Neural cell (in vitro differentiated cells): ENCODE measurements around the gene EYA4. TPM values are rescaled to one million over a fixed set of nuclear protein-coding genes. Genes with fewer than 3 reads are reported as not detected.

Source experiments
- H2AFZ ChIP-seq: fragments of 200-600, 300-800 bp; sonication (generic), shearing (Covaris generic); 2 replicates; pipeline ENCODE4 v1.6.0; 2014; ENCODE audit warnings: low read depth, mild to moderate bottlenecking, antibody characterized with exemption, low read length, moderate library complexity
- H3F3A ChIP-seq: fragments of 200-600 bp; shearing (Covaris generic); 2 replicates; pipeline ENCODE4 v1.6.1; 2016; ENCODE audit warnings: mild to moderate bottlenecking, moderate library complexity, mixed read lengths, antibody characterized with exemption, low read length; ENCODE audit not compliant: insufficient read depth, poor library complexity, severe bottlenecking
- H3K27ac ChIP-seq: fragments of 200-600, 300-800 bp; sonication (generic), shearing (Covaris generic); 2 replicates; pipeline ENCODE4 v1.5.1; 2014; ENCODE audit warnings: mild to moderate bottlenecking, low read length, moderate library complexity
- H3K27me3 ChIP-seq: fragments of 300-800, 200-600 bp; sonication (generic), shearing (Covaris generic); 2 replicates; pipeline ENCODE4 v1.6.0; 2014; ENCODE audit warnings: mild to moderate bottlenecking, low read depth, low read length, moderate library complexity; ENCODE audit not compliant: insufficient read depth
- H3K36me3 ChIP-seq: fragments of 300-800, 200-600 bp; sonication (generic), shearing (Covaris generic); 2 replicates; pipeline ENCODE4 v1.5.1; 2014; ENCODE audit warnings: mild to moderate bottlenecking, antibody characterized with exemption, low read length, moderate library complexity; ENCODE audit not compliant: insufficient read depth
- H3K4me2 ChIP-seq: fragments of 300-800, 200-600 bp; sonication (generic), shearing (Covaris generic); 2 replicates; pipeline ENCODE4 v1.6.0; 2014; ENCODE audit warnings: mild to moderate bottlenecking, low read length
- H3K4me3 ChIP-seq: fragments of 300-800, 200-600 bp; sonication (generic), shearing (Covaris generic); 2 replicates; pipeline ENCODE4 v1.5.1; 2014; ENCODE audit warnings: mild to moderate bottlenecking, low read length, moderate library complexity
- H3K79me2 ChIP-seq: fragments of 200-600 bp; shearing (Covaris generic); replicated peaks from 2 replicates; pipeline ENCODE4 v1.6.0; 2014; ENCODE audit warnings: mild to moderate bottlenecking, low read length, moderate library complexity; ENCODE audit not compliant: insufficient read depth
- H3K9ac ChIP-seq: fragments of 300-800, 200-600 bp; sonication (generic), shearing (Covaris generic); 2 replicates; pipeline ENCODE4 v1.6.1; 2016; ENCODE audit warnings: mild to moderate bottlenecking, low read length, mixed read lengths
- H3K9me2 ChIP-seq: fragments of 200-600 bp; shearing (Covaris generic); 2 replicates; pipeline ENCODE4 v1.6.1; 2016; ENCODE audit warnings: mild to moderate bottlenecking, low read length, mixed read lengths; ENCODE audit not compliant: insufficient read depth
- H3K9me3 ChIP-seq: fragments of 200-600, 300-800 bp; sonication (generic), shearing (Covaris generic); 2 replicates; pipeline ENCODE4 v1.6.1; 2016; ENCODE audit warnings: mild to moderate bottlenecking, mixed run types, low read length, moderate library complexity, mixed read lengths
- H4K20me1 ChIP-seq: fragments of 200-600 bp; shearing (Covaris generic); 2 replicates; pipeline ENCODE4 v1.6.1; 2016; ENCODE audit warnings: mild to moderate bottlenecking, mixed run types; ENCODE audit not compliant: insufficient read depth
- EP300 ChIP-seq: fragments of 450-650 bp; conservative IDR thresholded peaks from 2 replicates; pipeline ENCODE4 v1.6.1; 2014; ENCODE audit warnings: antibody characterized with exemption, mild to moderate bottlenecking, moderate library complexity; ENCODE audit not compliant: poor library complexity, severe bottlenecking
- EZH2 ChIP-seq: fragments of 200-600, 300-800 bp; shearing (Covaris generic), sonication (generic); IDR thresholded peaks from 2 replicates; pipeline ENCODE4 v1.6.1; 2014; ENCODE audit warnings: antibody characterized with exemption, low read length, borderline replicate concordance, mild to moderate bottlenecking; ENCODE audit not compliant: insufficient read depth, poor library complexity, severe bottlenecking
- MXI1 ChIP-seq: fragments of 450-650 bp; conservative IDR thresholded peaks from 2 replicates; pipeline ENCODE4 v1.6.1; 2014; ENCODE audit warnings: antibody characterized with exemption, mild to moderate bottlenecking; ENCODE audit not compliant: poor library complexity, severe bottlenecking
- POLR2AphosphoS5 ChIP-seq: IDR thresholded peaks from 2 replicates; pipeline ENCODE4 v1.6.1; 2012
- RAD21 ChIP-seq: fragments of 450-650 bp; conservative IDR thresholded peaks from 2 replicates; pipeline ENCODE4 v1.6.1; 2014; ENCODE audit warnings: antibody characterized with exemption, mild to moderate bottlenecking, moderate library complexity
- SMC3 ChIP-seq: fragments of 450-650 bp; conservative IDR thresholded peaks from 2 replicates; pipeline ENCODE4 v1.6.1; 2014; ENCODE audit warnings: antibody characterized with exemption, mild to moderate bottlenecking, moderate library complexity; ENCODE audit not compliant: poor library complexity
- TAF1 ChIP-seq: IDR thresholded peaks from 2 replicates; pipeline ENCODE4 v1.6.1; 2012; ENCODE audit warnings: low read depth
- polyA plus RNA-seq: library from polyadenylated mRNA; depleted of rRNA; stranded (reverse); fragments of >200 nt; gene quantifications from 2 replicates; pipeline ENCODE4 v1.2.3, GENCODE V29; 2014
- TF ChIP-seq, protein P1 (sequence below): IDR thresholded peaks from 2 replicates; pipeline ENCODE4 v1.6.1; 2012; ENCODE audit warnings: borderline replicate concordance
- TF ChIP-seq, protein P2 (sequence below): fragments of 450-650 bp; IDR thresholded peaks from 2 replicates; pipeline ENCODE4 v1.5.1; 2014; ENCODE audit warnings: antibody characterized with exemption, mild to moderate bottlenecking, moderate library complexity; ENCODE audit not compliant: poor library complexity, severe bottlenecking

EYA4 gene
- polyA plus RNA-seq, 1 donor from 2014 or later, result 2.6 TPM

DNA sequence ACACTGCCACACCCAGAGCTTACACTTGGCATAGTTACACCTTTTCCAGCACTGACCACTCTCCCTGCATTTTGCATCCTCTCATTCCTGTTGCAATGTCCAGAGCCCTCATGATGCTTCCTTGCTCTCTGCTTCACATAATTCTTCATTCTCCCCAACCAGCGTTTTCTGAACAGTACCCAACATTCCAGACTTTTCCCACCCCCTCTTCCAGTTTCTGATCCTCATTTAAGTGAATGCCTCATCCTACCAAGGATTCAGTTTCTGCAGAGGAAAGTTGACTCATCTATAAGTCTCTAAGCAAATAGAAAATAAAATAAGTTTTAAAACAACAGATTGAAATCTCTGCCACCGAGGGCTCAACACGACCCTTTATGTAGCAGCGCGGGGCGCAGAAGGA is 326.5 kb downstream of the EYA4 start:
- H3K9me2 ChIP-seq, result no peaks in the 10 kb centered on the region
- H3K36me3 ChIP-seq, result no peaks in the 10 kb centered on the region
- H3K4me2 ChIP-seq, result no peak overlapping the region
- H2AFZ ChIP-seq, result no peak overlapping the region
- no peak overlapping the region for H3K27ac ChIP-seq
- no peak overlapping the region for H3K9ac ChIP-seq
- H3K27me3 ChIP-seq, result no peaks in the 10 kb centered on the region
- no peaks in the 10 kb centered on the region for H3K9me3 ChIP-seq
- TF ChIP-seq, protein P1, sequence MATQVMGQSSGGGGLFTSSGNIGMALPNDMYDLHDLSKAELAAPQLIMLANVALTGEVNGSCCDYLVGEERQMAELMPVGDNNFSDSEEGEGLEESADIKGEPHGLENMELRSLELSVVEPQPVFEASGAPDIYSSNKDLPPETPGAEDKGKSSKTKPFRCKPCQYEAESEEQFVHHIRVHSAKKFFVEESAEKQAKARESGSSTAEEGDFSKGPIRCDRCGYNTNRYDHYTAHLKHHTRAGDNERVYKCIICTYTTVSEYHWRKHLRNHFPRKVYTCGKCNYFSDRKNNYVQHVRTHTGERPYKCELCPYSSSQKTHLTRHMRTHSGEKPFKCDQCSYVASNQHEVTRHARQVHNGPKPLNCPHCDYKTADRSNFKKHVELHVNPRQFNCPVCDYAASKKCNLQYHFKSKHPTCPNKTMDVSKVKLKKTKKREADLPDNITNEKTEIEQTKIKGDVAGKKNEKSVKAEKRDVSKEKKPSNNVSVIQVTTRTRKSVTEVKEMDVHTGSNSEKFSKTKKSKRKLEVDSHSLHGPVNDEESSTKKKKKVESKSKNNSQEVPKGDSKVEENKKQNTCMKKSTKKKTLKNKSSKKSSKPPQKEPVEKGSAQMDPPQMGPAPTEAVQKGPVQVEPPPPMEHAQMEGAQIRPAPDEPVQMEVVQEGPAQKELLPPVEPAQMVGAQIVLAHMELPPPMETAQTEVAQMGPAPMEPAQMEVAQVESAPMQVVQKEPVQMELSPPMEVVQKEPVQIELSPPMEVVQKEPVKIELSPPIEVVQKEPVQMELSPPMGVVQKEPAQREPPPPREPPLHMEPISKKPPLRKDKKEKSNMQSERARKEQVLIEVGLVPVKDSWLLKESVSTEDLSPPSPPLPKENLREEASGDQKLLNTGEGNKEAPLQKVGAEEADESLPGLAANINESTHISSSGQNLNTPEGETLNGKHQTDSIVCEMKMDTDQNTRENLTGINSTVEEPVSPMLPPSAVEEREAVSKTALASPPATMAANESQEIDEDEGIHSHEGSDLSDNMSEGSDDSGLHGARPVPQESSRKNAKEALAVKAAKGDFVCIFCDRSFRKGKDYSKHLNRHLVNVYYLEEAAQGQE, result no peak
- TF ChIP-seq RAD21 (no peak), EP300 (no peak), EZH2 (no peak), MXI1 (no peak), SMC3 (no peak)
- TF ChIP-seq, protein P2, sequence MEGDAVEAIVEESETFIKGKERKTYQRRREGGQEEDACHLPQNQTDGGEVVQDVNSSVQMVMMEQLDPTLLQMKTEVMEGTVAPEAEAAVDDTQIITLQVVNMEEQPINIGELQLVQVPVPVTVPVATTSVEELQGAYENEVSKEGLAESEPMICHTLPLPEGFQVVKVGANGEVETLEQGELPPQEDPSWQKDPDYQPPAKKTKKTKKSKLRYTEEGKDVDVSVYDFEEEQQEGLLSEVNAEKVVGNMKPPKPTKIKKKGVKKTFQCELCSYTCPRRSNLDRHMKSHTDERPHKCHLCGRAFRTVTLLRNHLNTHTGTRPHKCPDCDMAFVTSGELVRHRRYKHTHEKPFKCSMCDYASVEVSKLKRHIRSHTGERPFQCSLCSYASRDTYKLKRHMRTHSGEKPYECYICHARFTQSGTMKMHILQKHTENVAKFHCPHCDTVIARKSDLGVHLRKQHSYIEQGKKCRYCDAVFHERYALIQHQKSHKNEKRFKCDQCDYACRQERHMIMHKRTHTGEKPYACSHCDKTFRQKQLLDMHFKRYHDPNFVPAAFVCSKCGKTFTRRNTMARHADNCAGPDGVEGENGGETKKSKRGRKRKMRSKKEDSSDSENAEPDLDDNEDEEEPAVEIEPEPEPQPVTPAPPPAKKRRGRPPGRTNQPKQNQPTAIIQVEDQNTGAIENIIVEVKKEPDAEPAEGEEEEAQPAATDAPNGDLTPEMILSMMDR, result no peak
- no peaks in the 10 kb centered on the region for H3F3A ChIP-seq
- no peak overlapping the region for H3K4me3 ChIP-seq
- H3K79me2 ChIP-seq, result no peaks in the 10 kb centered on the region
- no peaks in the 10 kb centered on the region for H4K20me1 ChIP-seq

DNA sequence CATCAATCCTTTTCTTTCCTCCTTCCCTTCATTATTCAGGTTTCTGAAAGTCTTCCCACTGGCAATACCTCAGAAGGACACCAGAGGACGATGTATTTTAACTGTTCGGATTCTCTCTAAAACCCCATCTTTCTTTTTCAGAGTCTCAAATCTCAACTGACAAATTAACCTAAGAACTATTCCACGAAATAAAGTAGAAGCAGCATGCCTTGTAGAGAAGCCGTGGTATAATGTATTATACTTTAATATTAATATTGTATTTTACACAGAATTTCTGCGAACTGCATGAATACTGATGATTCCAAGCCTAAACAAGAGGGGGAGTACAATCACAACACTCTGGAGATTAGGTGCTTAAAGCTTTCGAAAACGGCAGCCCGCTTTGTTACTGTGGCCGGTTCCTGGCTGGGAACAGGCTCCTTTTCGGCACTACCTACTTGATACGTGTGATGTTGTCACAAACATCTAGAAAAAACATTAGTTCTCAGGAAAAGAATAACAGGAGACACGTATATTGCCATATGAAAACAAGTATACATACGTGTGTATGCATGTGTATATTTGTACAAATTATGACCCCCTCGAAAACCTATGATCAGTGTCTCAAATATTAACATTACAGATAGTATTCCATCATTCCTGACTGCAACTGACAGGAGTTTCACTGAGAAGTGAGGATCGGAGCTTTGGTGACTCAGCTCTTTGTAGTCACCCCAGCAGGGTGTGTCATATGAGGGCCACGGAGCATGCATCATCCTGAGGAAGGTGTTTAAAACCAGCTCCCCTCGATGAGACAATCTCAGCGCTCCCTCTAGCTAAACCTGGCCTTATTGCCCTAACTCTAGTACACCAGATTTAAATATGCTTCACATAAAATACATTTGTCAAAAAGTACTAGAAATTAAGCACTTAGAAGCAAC is 328.1 kb downstream of the EYA4 start:
- Histone ChIP-seq H4K20me1 (no peaks in the 10 kb centered on the region), H3K4me3 (peak overlapping the region; percentile 56), H3K9me2 (no peaks in the 10 kb centered on the region), H3K36me3 (no peaks in the 10 kb centered on the region), H3K27ac (no peak overlapping the region), H3K9me3 (no peaks in the 10 kb centered on the region), H3K9ac (no peak overlapping the region), H3K79me2 (no peaks in the 10 kb centered on the region), H3K27me3 (no peaks in the 10 kb centered on the region), H2AFZ (no peak overlapping the region), H3K4me2 (peak overlapping the region; percentile 54), H3F3A (no peaks in the 10 kb centered on the region)
- TF ChIP-seq EP300 (no peak), RAD21 (peak; percentile 82), SMC3 (peak; percentile 93), TAF1 (no peak), POLR2AphosphoS5 (no peak), EZH2 (no peak), MXI1 (no peak)
- TF ChIP-seq, protein P1, result no peak
- TF ChIP-seq, protein P2, result peak; percentile 87
